Esophagus squamous epithelium (tissue), 4 donors: ENCODE results near the gene MED17.

ENCODE experiments used
- CTCF ChIP-seq, 6 experiments: fragments of 450-650 bp in 4 of 6; fragments of 200-600 bp in 2 of 6; sonication (generic) in 2 of 6; IDR thresholded peaks; one replicate each; pipeline ENCODE4 v1.5.1; 2016 to 2019; ENCODE audit warnings: antibody characterized with exemption in 6 of 6, mild to moderate bottlenecking in 4 of 6, moderate library complexity in 4 of 6
- POLR2A ChIP-seq, 4 donors: fragments of 450-650 bp; IDR thresholded peaks; one replicate each; pipeline ENCODE4 v1.6.1; 2017; ENCODE audit warnings: antibody characterized with exemption in 4 of 4, mild to moderate bottlenecking in 4 of 4, moderate library complexity in 3 of 4

DNA sequence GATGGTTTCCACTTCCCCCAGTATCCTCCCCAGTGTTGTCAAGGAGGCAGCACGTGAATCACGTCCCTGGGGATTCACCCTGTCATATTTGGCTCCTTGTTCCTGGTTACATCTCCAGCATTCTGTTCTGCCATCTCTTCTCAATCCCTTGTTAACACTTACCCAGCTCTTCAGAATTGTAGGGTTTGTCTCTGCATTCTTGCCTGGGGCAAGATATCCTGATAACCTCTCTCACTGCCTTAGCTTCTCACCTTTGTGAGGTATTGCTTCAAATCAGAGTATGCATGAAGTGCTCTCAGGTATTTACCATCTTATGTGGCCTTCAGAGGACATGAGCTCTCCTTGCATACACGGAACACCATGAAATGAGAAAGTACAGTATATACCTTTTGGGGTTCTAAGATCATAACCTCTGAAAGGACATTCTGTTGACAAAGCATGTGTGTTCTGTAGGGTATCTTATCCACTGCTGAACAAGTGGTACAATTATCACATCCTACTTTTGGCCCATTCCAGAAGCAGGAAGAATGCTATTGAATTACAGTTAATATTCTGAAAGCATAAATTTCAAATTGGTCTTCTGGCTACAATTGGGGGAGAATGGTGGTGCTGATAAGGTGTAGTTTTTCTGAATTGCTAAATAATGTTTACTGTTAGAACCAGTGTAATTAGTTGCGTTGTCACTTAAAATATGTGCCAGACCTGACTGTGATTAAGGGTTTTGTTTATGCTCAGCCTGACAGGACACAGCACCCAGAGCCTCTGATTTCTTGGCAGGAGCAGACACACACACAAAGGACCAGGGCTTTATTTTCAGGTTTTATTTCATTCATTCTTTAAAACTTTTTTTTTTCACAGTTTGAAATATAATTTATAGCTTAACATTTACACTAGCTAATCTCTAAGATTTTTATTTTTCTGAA lies 33.6 kb downstream of the MED17 start:
- TF ChIP-seq CTCF (IDR thresholded peaks at IDR 0.05) (no peak), POLR2A (IDR thresholded peaks at IDR 0.05) (no peak)
